HG02571 (cell line): ENCODE measurements around the gene CDX1.

Experiments
- ATAC-seq: cut with Tn5 transposase; IDR thresholded peaks from one replicate; pipeline ENCODE4 v1.9.1; 2021; ENCODE audit warnings: mild to moderate bottlenecking, moderate library complexity; ENCODE audit not compliant: unreplicated experiment

Gene CDX1

DNA sequence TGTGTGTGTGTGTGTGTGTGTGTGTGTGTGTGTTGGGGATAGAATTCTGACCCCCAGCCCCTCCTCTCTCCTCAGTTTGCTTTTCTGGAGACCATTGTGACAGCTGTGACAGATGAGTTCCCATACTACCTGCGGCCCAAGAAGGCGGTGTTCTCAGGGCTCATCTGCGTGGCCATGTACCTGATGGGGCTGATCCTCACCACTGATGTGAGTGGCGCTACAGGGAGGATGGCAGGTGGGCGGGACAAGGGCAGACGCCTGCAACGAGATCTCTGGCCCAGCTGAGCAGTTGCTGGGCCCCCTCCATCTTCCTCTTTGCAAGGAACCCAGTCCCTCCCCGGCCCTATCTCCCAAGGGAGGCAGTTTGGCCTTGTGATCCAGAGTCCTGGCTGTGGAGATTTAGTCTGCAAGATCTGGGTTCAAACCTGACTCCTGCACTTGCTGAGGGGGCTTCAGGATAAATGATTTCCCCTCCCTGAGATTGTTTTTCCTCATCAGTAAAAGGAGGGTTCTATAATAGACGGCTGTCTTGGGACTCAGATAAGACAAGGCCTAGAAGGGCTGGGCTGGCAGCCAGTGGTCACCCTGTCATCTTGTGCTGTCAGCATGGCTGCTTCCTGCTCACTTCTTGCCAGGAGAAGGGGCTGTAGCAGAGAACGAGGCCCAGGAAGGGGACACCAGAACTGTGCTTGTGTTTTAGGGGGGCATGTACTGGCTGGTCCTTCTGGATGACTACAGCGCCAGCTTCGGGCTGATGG is 37.4 kb downstream of the CDX1 start:
- ATAC-seq: no peak

DNA sequence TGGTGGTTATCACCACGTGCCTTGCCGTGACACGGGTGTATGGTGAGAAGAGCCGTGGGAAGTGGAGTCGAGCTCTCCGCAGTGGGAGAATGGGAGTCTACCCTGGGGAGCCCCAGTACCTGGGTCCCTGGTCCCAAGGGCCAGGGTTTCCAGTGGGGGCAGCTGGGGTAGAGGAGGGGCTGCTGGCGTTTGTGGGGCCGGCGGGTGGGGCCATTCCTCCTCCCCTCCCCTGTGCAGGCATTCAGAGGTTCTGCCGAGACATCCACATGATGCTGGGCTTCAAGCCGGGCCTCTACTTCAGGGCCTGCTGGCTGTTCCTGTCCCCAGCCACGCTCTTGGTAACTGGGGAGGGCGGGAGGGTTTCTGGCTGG is 38.0 kb downstream of the CDX1 start:
- ATAC-seq: no peak

DNA sequence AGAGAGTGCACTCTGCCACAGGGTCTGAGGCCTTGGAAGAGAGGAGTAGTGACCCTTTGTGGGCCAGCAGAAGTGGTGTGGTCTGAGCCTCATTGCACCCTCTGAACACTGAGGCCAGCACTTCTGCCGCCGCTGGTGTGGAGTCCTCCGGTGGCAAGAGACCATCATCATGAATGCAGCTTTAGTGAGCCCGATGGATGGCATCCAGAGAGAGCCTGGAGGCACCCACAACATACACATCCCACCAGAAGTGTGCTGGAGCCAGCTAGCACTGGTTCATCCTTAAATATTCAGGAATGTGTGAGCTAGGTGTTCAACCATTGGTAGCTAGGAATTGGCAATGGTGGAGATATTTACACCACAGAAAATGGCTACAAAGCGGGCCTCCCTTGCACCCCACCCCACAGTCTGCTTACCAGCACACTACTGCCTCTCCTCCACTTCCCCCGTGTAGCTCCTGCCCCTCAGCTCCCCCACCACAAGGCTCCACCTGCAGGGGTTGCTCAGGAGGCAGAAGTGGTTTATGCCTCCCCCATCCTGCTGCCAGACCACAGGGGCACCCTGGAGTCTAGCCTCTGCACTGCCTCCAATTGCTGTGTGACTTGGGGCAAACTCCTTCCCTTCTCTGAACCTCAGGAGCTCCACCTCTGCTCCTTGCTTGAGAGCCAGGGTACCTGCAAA is 39.7 kb downstream of the CDX1 start:
- ATAC-seq: no peak

- ATAC-seq: no peak
Measured at GRCh38 chr5:150206779-150207115, 40.2 kb downstream of the CDX1 start.

DNA sequence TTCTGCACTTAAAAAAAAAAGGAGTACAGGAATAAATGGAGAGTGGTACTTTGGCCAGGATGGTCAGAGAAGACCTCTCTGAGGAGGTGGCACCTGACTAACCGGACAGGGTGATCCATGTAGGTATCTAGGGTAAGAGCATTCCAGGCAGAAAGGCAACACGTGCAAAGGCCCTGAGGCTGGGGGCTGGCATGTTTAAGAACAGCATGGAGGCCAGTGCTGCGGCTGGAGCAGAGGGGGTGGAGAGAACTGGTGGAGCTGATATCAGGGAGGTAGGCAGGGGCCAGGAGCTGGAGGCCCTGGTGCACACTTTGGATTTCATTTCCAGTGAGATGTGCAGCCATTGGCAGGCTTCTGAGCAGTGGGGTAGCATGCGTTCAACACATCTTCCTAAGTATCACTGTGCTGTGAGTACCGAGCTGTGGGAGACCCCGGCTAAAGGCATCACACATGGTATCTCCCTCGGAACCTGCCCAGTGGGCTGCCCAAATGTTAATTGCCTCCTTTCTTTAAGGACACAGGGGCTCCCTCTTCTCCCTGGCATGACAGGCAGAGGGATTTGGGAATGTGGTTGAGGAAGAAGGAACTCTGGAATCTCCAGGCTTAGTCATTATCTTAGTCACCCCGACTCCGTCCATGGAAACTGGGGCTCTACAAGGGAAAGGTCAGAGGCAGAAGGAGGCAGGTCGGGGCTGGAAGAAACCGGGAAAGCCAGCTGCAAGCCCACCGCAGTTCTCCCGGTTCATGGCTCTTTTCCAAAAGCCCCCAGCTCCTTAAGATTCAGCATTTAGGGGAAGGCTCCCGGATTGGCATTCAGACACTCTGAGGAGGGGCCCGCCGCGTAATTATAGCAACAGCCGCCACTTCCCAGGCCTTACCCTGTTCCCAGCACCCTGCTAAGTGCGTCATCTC is 41.9 kb downstream of the CDX1 start:
- ATAC-seq: no peak

- no peak for ATAC-seq
Measured at GRCh38 chr5:150209099-150209635, 42.6 kb downstream of the CDX1 start.

- no peak for ATAC-seq
Measured at GRCh38 chr5:150210644-150211043, 44.1 kb downstream of the CDX1 start.

DNA sequence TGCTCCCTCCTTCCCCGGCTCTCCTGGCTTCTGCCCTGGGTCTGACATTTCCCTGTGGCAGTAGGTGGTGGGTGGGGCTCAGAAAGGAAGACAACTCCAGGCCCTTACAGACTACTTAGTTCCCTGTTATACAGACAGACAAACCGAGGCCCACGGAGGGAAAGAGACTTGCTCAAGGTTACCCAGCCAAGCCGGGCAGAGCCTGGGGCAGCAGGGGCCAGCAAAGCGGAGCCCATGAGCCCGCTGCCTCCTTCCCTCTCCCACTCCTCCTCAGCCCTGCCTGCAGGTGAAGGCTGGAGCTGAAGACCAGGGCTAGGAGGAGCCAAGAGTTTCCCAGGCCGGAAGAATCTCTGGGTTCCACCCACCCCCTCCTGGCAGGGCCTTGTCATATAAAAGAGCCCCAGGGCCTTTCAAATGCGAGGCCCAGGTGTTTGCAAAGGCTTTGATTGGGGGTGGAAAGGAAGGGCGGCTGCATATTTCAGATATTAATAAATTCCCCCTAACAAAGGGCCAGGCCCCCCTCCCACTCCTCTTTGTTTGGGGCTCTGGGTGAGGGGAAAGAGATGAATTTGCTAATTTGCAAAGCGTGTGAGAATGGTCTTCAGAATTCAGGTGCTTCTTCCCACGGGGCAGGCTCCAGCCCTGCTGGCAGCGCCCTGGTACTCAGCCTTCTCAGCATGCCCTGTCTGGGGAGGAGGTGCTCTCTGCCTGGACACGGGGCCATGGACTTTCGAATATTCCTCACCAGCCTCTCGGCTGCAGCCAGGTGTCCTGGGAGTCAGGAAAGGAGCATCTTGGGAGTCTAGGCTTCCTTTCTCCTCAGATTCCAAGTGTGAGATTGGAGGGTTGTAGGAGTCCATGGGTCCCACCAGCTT is 44.8 kb downstream of the CDX1 start:
- ATAC-seq: no peak

GRCh38 chr5:150213530-150213929 is 47.0 kb downstream of the CDX1 start:
- no peak for ATAC-seq

GRCh38 chr5:150214289-150214688 is 47.7 kb downstream of the CDX1 start:
- ATAC-seq: no peak

DNA sequence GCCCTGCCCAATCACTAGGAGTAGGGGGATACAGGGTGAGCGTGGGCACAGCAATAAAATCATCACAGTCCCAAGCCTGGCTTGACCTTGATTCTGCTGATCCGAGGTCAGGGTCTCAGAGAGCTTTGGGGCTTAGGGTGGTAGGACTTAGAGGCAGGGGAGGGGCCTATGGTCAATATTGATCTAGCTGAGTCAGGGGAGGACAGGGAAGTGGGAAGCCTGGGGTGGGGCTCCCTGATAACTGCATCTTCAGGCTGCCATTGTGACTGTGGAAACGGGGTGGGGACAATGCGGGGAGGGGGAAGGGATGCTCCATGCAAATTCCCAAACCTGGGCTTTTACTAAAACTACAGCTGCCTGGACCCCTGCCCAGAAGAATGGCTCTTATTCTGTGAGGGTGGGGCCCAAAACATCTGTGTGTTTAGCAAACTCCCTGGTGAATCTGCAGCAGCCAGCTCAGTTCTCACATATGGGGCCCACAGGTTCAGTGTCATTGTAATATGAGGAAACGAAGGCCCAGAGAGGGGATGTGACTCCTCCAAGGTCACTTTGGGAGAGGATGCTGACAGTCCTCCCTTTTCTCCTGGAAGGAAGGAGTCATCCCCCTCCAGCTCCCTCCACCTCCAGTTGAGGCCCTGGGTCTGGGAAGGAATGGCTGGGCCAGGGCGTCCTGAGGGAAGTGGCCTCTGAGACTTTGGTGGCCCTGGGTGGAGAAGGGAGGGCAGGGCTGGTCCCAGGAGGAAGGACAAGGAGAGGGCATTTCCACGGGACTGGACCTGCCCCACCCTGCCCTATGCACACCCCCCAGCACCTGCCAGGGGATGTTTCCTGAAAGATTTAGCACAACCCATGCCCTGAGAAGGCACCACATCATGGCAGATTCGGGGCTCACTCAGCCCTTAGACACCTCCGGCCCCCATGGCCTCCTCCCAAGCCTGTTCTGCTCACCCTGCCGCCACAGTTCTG is 49.7 kb downstream of the CDX1 start:
- no peak for ATAC-seq

DNA sequence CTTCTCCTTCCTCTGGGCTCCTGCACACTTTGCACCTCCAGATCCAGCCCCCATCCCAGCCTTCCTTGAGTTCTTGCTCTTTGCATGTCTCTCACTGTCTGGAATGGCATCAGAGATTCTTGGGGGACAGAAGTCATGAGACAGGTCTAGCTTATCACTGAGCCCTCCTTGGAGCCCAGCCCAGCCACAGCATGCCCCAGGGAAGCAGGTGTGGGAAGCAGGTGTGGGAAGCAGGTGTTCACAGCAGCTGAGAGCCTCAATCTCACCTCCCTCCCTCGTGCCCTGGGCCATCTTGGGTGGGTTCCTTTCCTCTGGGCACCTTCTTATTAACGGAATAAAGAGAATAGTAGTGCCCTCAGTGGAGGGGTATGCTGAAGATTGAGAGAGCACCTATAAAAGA is 50.5 kb downstream of the CDX1 start:
- ATAC-seq: no peak

- peak; percentile 83 for ATAC-seq
Measured at GRCh38 chr5:150217873-150218692, 51.5 kb downstream of the CDX1 start.

GRCh38 chr5:150218693-150219035 is 52.1 kb downstream of the CDX1 start:
- no peak for ATAC-seq

- no peak for ATAC-seq
Measured at GRCh38 chr5:150219142-150219541, 52.6 kb downstream of the CDX1 start.

- ATAC-seq: no peak
Measured at GRCh38 chr5:150219861-150220260, 53.3 kb downstream of the CDX1 start.

GRCh38 chr5:150221471-150221870 is 54.9 kb downstream of the CDX1 start:
- no peak for ATAC-seq

- ATAC-seq: no peak
Measured at GRCh38 chr5:150222906-150223305, 56.3 kb downstream of the CDX1 start.

GRCh38 chr5:150223474-150223873 is 56.9 kb downstream of the CDX1 start:
- ATAC-seq: no peak
